SW 1271 (cell line): ENCODE results near the gene MMP24.
"Not testable (repeated sequence)": the region's sequence is repeated elsewhere in the genome, so short reads cannot be mapped to it uniquely, and the experiment has no call there.

Experiments used
- DNase-seq, 2 experiments: peaks; one replicate each; lab custom pipeline; 2025; lab: John Stamatoyannopoulos, UW

Gene MMP24

DNA sequence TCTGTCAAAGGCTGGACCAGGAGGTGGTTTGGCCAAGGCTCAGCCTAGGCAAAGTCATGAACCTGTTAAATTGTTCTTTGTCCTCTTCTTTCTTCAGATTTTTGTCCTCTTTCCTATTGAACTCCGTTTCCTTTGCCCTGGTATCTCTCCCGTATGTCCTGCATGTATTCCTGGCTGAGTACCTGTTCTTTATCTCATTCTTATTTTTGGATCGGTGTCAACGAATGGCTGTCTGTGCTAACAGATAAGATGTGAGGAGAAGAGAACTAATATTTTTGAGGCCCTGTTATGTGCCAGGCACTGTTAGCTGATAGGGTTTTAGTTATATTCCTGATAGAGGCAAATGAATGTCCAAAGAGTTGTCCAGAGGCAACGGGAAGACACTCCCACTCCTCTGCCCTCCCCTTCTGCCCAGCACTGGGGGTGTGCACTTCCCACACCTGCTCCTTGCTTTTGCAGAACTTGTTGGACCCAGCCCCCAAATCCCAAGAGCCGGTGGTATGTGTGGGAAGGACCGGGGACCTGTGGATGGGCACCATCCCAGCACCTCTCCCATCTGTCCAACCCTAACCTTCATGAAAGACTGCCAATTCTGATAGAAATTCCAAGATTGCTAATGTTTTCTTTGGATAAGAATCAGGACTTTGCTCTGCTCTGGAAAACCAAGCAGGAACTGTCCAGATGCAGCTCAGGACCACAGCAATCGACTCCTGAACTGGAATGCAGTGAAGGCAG, 30.9 kb downstream of the MMP24 start:
- no peak for DNase-seq

DNA sequence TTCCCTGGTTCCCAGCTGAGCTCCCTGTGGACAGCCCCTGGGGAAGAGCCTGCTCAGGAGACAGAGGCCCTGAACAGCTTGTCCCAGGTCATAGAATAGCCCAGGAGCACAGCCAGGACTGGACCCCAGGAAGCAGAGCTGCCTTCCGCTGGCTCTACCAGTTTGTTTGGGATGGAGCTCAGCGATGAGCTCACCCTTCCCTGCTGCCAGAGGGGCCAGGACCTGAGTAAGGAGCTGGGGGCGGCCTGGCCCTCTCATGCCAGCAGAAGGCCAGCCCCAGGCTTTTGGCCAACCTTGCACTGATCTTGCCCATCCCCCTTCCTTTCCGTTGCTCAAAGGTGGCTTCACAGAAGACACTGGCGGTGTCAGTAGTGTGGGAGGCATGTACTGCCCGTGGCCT, 33.9 kb downstream of the MMP24 start:
- no peak for DNase-seq

DNA sequence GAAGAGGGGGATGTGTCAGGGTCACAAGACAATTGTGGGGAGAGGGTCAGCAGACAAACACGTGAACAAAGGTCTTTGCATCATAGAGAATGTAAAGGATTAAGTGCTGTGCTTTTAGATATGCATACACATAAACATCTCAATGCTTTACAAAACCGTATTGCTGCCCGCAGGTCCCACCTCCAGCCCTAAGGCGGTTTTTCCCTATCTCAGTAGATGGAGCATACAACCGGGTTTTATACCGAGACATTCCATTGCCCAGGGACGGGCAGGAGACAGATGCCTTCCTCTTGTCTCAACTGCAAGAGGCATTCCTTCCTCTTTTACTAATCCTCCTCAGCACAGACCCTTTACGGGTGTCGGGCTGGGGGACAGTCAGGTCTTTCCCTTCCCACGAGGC, 35.8 kb downstream of the MMP24 start:
- not testable (repeated sequence) for DNase-seq

DNA sequence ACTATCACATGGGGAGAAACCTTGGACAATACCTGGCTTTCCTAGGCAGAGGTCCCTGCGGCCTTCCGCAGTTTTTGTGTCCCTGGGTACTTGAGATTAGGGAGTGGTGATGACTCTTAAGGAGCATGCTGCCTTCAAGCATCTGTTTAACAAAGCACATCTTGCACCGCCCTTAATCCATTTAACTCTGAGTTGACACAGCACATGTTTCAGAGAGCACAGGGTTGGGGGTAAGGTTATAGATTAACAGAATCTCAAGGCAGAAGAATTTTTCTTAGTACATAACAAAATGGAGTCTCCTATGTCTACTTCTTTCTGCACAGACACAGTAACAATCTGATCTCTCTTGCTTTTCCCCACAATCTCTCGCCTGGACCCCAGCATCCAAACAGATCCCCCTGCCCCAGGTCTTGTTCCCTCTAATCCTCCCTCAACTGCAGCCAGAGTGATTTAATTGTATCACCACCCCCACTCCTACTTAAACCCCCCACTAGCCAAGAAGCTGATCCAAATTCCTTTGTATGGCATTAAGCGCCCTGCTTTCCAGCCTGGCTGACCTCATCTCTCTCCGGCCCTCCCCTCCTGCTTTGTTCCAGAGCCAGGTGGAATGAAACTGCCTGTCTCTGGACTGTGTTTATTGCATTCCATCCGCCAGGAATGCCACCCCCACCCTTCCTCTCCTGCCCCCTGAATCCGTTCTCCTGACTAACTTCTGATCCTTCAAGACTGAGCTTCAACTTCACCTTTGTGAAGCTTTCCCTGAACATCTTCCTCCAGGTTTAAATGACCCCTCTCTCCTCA, 36.4 kb downstream of the MMP24 start:
- not testable (repeated sequence) for DNase-seq

DNA sequence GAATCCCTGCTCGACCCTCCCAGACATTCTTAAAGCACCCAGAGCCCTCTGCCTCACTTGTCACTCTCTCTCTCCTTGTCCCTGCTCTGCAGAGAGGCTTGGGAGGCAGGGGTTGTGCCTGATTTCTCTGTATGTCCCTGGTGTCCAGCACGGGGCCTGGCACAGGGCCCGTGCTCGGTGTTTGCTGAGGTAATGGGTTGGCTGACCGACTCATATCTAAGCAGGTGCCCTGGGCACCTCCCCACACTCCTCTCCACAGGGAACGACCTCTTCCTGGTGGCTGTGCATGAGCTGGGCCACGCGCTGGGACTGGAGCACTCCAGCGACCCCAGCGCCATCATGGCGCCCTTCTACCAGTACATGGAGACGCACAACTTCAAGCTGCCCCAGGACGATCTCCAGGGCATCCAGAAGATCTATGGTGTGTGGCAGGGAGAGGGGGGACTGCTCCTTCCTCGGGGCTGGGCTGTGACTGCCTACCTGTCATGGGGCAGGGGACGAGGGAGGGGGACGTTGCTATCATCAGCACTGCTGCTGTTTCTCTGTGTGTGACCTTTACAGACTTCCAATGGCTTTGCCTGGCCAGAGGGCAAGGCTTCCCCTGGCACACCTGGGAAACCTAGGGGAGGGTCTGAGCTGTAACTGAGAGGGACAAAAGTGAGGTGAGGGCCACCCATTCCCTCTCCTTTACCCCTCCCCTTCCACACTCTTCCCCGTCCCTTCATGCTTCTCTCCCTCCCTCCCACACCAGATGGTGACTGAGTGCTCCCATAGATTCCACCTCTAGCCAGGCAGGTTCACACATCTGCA, 37.2 kb downstream of the MMP24 start:
- DNase-seq = no peak

DNA sequence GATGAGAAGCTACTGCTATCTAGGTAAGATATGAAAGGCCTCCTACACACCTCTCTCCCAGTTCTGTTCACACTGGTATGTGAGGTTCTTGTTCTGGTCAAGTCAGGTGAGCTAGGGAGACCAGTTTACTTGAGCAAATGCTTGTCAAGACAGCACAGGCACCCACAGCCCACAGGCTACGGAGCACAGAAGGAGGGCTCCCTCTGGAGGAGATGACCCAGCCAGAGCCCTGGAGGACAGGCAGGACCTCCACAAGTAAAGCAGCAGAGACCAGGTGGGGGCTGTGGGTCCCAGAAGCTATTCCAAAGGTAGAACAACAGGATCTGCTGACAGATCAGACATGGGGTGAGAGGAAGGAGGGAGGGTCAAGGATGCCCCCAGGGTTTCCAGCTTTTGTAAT, 38.3 kb downstream of the MMP24 start:
- peak; percentile 57 to 66 for DNase-seq

DNA sequence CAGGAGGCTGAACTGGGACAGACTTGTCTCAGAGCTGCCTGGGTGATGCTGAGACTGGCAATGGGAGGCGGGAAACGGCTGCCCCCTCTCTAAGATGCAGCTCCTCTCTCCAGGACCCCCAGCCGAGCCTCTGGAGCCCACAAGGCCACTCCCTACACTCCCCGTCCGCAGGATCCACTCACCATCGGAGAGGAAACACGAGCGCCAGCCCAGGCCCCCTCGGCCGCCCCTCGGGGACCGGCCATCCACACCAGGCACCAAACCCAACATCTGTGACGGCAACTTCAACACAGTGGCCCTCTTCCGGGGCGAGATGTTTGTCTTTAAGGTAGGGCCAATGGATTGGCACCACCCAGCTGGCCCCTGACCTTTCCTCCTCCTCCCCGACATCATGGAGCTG, 40.6 kb downstream of the MMP24 start:
- no peak for DNase-seq

DNA sequence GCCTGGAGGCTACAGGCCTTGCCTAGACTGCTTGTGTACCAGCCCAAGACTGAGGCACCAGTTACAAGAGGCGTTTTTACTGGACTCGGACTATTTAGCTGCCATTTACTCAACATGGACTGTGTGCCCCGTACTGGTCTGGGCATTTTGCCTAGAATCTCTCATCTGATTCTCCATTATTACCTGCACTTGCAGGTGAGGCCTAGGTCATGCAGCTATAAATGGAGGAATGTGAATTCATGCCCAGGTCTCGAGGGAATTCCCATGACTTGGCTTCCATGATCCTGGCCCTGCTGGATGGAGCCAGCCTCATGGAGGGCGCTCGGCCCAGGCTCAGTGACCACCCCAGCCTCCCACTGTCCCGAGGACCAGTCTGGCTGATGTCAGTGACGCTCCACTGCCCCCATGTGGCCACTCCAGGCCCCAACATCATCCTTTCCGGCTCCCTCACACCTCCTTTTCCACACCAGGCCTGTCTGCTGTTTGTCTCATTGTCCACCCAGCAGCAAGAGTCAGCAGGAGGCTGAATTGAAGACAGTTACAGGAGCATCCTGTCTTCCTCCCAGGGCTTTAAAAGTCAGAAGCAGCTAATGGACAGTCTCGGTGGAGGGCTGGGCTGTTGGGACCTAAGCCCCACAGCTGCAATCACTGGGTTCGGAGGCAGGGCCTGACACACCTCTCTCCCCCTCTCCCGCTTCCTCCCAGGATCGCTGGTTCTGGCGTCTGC, 42.7 kb downstream of the MMP24 start:
- peak; percentile 65 to 87 for DNase-seq

DNA sequence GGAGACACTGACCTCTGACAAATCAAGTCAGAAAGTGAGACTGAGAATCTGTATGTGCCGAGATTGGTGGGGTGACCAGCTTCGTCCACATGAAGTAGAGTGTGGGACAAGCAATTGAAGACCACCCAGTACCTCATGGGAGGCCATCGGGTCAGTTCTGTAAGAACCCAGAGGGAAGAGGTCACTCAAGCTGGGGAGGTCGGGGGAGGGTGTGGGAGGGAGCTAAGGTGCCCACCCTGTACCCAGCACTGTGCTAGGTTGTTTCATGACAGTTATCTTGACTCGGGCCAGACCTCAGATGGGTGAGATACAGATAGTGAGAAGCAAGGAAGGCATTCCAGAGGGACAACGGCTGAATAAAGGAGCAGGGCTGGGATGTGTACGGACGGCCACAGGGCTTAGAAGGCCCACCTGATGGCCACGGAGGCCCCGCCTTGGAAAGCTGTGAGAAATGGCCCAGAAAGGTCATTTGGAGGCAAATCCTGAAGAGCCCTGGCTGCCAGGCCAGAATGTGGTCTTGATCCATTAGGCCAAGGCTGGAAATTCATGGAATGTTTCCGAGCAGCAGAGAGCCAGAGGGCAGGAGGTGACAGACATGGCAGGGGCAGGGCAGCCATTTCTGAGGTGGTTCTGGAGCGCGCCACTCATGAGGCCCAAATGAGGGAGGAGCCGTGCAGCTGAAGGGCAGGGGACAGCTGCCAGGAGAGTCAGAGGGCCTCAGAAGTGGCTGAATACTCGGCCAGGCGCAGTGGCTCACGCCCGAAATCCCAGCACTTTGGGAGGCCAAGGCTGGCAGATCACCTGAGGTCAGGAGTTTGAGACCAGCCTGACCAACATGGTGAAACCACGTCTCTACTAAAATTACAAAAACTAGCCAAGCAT, 43.8 kb downstream of the MMP24 start:
- no peak for DNase-seq

DNA sequence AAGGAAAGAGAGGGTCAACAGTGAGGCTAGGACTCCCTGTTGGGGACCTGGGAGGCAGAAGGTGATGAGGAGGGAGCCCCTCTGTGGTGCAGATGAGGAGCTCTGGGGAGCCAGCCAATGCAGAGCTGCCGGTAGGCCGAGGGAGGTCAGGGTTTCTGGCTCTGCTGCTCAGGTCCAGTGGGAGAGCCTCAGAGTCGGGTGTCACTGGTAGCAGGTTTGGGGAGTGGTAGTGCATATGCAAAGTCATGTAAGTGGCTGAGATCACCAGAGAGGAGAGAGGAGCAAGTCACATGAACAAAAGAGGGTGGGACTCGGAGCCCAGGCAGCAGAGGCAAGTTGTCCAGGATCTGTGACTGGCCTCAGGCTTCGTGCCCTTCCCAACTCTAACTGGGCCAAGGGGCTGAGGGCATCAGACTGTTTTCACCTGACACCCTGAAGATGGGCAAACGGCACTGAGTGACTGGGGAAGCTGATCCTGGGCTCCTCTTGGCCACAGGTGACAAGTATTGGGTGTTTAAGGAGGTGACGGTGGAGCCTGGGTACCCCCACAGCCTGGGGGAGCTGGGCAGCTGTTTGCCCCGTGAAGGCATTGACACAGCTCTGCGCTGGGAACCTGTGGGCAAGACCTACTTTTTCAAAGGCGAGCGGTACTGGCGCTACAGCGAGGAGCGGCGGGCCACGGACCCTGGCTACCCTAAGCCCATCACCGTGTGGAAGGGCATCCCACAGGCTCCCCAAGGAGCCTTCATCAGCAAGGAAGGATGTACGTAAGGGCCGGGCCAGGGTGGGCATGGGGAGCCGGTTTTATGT, 44.8 kb downstream of the MMP24 start:
- DNase-seq = no peak

DNA sequence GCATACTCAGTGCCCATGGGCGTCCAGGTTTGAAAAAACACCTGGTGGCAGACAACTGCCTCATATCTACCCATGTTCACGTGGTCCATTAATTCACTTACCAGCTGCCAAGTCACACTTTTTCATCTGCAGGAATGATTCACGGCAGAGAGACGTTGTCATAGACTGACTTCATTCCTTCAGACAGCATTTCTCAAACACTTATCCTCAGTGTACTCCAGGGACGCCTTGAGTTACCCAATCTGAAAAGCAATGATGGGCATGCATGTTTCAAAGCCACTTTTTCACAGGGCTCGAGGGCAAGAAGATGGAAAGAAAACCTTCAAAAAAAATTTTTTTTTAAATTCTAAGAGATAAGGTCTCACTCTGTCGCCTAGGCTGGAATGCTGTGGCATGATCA, 45.4 kb downstream of the MMP24 start:
- DNase-seq = no peak

DNA sequence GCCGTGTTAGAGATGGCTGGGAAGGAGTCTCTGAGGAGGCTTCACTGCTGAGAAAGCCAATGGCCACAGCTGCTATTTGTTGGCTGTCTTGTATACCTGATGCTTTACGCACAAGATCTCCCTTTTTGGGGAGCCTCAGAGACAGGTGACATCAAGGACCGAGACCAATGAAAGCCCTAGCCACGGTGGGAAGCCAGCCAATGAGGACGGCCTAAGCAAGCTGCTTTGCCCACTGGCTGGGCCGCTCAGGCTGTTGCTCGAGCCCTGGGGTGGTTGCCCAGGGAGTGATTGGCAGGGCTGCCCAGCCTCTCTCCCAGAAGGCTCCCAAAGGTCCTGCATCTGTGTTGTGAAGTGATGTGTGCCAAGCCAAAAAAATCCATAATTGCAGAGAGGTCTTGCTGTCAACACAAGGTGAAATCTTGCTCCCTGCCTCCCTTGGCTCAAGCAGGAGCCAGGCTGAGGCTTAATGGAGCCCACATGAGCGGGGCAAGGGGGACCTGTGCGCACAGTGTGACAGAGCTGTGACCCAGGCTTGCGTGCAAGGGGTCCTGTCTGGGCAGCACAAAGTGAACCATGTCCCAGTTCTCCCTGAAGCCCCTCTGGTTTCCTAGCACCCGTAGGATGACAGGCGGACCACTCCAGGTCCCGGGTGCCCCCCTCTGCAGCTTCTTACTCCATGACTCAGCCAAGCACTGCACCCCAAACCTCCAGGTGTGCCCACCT, 47.1 kb downstream of the MMP24 start:
- no peak for DNase-seq

DNA sequence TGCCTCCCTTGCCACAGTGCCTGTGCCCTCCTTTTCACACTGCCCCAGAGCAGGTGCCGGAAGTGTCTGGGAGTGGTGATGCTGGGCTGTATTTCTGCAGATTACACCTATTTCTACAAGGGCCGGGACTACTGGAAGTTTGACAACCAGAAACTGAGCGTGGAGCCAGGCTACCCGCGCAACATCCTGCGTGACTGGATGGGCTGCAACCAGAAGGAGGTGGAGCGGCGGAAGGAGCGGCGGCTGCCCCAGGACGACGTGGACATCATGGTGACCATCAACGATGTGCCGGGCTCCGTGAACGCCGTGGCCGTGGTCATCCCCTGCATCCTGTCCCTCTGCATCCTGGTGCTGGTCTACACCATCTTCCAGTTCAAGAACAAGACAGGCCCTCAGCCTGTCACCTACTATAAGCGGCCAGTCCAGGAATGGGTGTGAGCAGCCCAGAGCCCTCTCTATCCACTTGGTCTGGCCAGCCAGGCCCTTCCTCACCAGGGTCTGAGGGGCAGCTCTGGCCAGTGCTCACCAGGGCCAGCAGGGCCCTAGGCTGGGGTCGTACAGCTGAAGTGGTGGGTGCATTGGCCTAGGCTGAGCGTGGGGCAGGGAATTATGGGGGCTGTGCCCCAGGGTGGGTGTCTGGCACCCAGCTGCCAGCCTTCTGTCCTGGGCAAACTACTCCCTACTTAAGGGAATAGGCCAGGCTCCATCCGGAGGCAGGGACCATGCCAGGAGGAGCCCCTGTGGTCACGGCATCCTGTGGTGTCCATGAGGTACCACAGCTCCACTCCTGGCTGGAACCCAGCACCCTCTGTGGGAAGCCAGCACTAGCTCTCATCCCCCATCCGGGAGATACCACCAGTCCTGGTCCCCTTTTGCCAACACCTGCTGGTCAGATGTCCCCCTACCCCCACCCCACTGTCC, 47.9 kb downstream of the MMP24 start:
- DNase-seq = no peak

DNA sequence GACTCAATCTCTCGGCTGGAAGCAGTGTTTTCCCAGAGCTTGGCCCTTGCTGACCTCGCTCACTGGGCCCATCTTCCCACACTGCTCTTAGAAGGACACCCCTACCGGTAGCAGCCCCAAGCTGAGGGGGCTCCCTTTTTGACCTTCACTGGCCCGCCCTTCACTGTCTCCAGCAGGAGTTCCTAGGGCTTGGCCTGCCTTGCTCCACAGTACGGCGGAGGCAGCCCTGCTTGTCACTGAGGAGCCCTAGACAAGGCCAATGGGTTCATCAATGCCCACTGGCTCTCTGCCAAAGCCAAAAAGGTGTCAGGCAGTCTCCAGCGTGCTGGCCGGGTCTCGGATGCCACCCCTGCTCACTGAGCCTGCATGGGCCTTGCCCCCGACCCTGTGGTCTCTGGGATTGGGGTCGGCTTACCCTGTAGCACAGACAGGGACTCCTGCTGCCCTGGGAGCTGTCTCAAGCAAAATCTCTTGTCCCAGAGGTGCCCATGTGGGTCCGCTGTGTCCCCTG, 49.3 kb downstream of the MMP24 start:
- no peak for DNase-seq

DNA sequence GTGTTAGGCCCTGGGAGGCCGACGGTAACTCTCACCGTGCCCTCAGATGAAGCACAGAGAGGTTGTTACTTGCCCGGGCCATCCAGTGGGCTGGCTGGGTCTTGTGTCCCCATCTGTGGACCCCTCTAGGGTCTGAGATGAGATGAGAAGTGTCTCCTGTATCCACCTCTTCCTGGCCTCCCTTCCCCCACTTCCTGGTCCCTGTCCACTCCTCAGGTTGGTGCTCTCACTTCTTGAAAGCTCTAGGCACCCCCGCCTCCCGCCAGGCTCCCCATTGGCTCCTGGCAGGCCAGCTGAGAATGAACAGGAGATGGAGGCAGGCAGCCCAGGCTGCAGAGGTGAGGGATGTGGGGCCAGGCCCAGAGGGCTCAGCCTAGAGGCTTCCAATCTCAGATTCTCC, 49.9 kb downstream of the MMP24 start:
- DNase-seq = no peak

DNA sequence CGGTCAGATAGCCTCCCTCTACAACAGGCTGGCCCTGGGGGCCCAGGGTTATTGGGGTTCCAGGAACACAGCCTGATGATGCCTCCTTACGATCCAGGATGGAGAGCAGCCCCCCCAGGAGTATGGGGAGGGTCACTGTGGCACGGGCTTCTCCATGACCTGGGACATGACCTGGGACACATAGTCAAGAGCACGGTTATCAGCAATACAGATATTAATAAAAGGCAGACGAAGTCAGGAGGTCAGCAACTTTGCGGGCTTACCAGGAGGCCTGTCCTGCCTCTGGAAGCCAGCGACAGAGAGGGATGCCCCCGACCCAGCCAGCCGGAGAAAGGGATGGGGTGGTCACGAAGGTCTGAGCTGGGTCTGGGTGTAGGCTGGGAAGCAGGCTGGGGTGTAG, 50.6 kb downstream of the MMP24 start:
- DNase-seq = no peak

DNA sequence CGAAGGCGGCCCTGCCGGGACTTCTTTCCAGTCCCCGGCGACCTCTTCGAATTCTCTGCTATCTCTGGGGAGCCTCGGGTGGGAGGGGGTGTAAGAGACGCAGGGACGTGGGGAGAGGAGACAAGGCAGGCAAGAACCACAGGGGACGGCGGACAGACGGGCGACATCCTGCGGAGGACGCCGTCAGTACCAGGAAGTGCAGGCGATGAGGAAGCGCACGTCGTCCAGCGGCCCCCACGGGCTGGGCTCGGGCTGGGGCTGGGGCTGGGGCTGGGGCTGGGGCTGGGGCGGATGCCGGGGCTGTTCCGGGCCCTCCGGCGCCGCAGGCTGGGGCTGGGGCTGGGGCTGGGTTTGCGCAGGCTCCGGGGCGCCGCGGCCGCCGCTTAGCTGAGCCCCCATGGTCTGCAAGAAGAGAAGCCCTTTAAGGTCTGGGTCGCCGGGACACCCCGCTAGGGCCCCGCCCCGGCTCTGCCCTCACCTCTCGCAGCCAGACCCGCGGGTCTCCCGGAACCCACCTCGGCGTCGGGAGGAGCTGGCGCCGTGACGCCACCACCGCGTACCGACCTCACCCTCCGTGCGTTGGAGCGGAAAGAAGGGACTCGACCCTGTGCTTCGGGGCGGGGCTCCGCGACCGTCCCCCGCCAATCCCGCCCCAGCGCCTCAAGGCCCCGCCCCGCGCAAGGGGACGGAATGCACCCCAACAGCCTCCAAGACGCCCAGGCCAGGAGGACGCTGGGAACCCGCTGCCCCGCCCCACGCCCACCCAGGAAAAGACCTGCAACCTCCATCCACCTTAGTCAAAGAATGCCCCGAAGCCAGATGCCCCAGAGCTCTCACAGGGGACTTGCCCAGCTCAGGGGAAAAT, 51.3 kb downstream of the MMP24 start, which contains the start of gene MMP24OS:
Gene MMP24OS (minus strand): TSS at position 592 of the 865 bp plus-strand sequence. CDS start 193 bp downstream, at position 399.
- peak; percentile 99 for DNase-seq
